ENCODE results near the gene HIBADH. TPM values are rescaled to one million over a fixed set of nuclear protein-coding genes. Genes with fewer than 3 reads are reported as not detected.

HIBADH gene
- total and polyA plus RNA-seq, 10 donors, result 12.4 to 38.6 (median 22.6) TPM

GRCh38 chr7:27663989-27664331 is 1.3 kb upstream of the HIBADH start:
- Histone ChIP-seq H3K4me1 (peaks cover 5 to 30% (median 17%) of the 10 kb centered on the region in 6 donors), H3K4me3 (peak overlapping the region in 1 of 8 donors; percentile 80), H3K36me3 (no peaks in the 10 kb centered on the region), H3K9me3 (no peaks in the 10 kb centered on the region), H3K27ac (peak overlapping the region in 5 of 8 donors; percentile 85 to 92 (median 88)), H3K27me3 (replicated peaks in 1 of 7) (no peaks in the 10 kb centered on the region)
- DNase-seq, result no peak
- 48 to 72% (median 62%) methylated on average over 3 of the region's 3 CpGs for WGBS, 5 donors
- TF ChIP-seq POLR2AphosphoS5 (IDR thresholded peaks at IDR 0.05), result no peak
- TF ChIP-seq POLR2A (IDR thresholded peaks at IDR 0.05), result no peak
- TF ChIP-seq CTCF (IDR thresholded peaks at IDR 0.05 in 8 of 11, conservative IDR thresholded peaks at IDR 0.05 in 3 of 11), result no peak
- intact Hi-C loops (cut with DNase I; ENCODE audit: low total_unique reads), result no loop called here

GRCh38 chr7:27661811-27662489 is 733 bp downstream of the HIBADH start:
- H3K4me3 ChIP-seq, result peak overlapping the region; percentile 55 to 90 (median 69)
- peaks cover 5 to 30% (median 17%) of the 10 kb centered on the region in 6 donors for H3K4me1 ChIP-seq
- no peak for TF ChIP-seq POLR2A (IDR thresholded peaks at IDR 0.05)
- no peak for TF ChIP-seq POLR2AphosphoS5 (IDR thresholded peaks at IDR 0.05)
- no peak for TF ChIP-seq CTCF (IDR thresholded peaks at IDR 0.05 in 8 of 11, conservative IDR thresholded peaks at IDR 0.05 in 3 of 11)
- 10 to 13% (median 12%) methylated on average over 18 of the region's 18 CpGs for WGBS, 5 donors
- peak; percentile 86 for DNase-seq
- H3K36me3 ChIP-seq, result no peaks in the 10 kb centered on the region
- no peaks in the 10 kb centered on the region for H3K27me3 ChIP-seq (replicated peaks in 1 of 7)
- peak overlapping the region; percentile 72 to 93 (median 88) for H3K27ac ChIP-seq
- intact Hi-C loops (cut with DNase I; ENCODE audit: low total_unique reads), result no loop called here
- H3K9me3 ChIP-seq, result no peaks in the 10 kb centered on the region

- TF ChIP-seq POLR2AphosphoS5 (IDR thresholded peaks at IDR 0.05), result no peak
- TF ChIP-seq CTCF (IDR thresholded peaks at IDR 0.05 in 8 of 11, conservative IDR thresholded peaks at IDR 0.05 in 3 of 11), result no peak
- TF ChIP-seq POLR2A (IDR thresholded peaks at IDR 0.05), result no peak
- 87 to 95% (median 91%) methylated on average over 2 of the region's 2 CpGs for WGBS, 5 donors
- DNase-seq, result no peak
- H3K27me3 ChIP-seq (replicated peaks in 1 of 7), result no peaks in the 10 kb centered on the region
- peaks cover 0 to 7% (median 0%) of the 10 kb centered on the region in 6 donors for H3K36me3 ChIP-seq
- peaks cover 2 to 12% (median 5%) of the 10 kb centered on the region in 6 donors for H3K4me1 ChIP-seq
- intact Hi-C loops (cut with DNase I; ENCODE audit: low total_unique reads), result no loop called here
- H3K9me3 ChIP-seq, result no peaks in the 10 kb centered on the region
- H3K27ac ChIP-seq, result no peak overlapping the region
- H3K4me3 ChIP-seq, result no peak overlapping the region
Measured at GRCh38 chr7:27656724-27657123, 6.0 kb downstream of the HIBADH start.

- intact Hi-C loops (cut with DNase I; ENCODE audit: low total_unique reads), result no loop called here
- 96 to 100% (median 97%) methylated on average over 1 of the region's 1 CpG for WGBS, 5 donors
- H3K9me3 ChIP-seq, result no peaks in the 10 kb centered on the region
Measured at GRCh38 chr7:27655184-27655583, 7.5 kb downstream of the HIBADH start.

More at GRCh38 chr7:27655184-27655583, 7.5 kb downstream of the HIBADH start:
- no peaks in the 10 kb centered on the region for H3K4me1 ChIP-seq
- DNase-seq, result no peak
- TF ChIP-seq POLR2AphosphoS5 (IDR thresholded peaks at IDR 0.05), result no peak
- TF ChIP-seq CTCF (IDR thresholded peaks at IDR 0.05 in 8 of 11, conservative IDR thresholded peaks at IDR 0.05 in 3 of 11), result no peak
- no peak for TF ChIP-seq POLR2A (IDR thresholded peaks at IDR 0.05)
- H3K4me3 ChIP-seq, result no peak overlapping the region
- peaks cover 0 to 7% (median 0%) of the 10 kb centered on the region in 6 donors for H3K36me3 ChIP-seq
- H3K27me3 ChIP-seq (replicated peaks in 1 of 7), result no peaks in the 10 kb centered on the region
- no peak overlapping the region for H3K27ac ChIP-seq
